Stimulated activated CD4-positive, alpha-beta T cell treated with anti-CD3 and anti-CD28 coated beads, TNF-alpha, amount 100 ng/mL, for 48 hours (primary cell): ENCODE measurements around the gene DBH.

Experiments
- DNase-seq, 3 donors: peaks; one replicate each; pipeline ENCODE4 v3.0.0-alpha.2; 2020; ENCODE audit warnings: low read depth in 3 of 3

Gene DBH

DNA sequence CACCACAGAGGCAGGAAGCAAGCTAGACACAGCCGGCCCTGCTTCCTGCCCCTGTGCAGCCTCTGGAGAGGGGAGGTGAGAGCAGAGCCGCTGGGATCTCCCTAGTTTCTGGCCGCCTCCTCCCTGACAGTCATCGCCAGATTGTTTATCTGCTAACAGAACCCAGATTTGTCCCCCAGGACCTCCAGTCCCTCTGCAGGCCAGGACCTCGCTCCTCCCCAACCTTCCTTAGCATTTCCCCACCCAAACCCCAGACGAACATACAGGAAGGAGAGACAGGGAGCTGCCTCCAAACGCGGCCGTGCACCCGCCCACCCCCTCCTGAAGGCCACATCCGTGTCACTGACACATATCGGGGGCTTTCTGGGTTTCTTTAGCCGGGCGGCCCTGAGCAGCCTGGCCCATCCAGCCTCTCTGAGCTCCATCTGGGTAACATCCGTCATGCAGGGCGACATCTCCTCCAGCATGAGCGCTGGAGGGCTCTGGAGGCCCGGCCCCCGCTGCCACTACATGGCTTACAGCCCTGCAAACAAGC, 47.5 kb downstream of the DBH start:
- peak in 2 of 3 donors; percentile 25 to 41 for DNase-seq

DNA sequence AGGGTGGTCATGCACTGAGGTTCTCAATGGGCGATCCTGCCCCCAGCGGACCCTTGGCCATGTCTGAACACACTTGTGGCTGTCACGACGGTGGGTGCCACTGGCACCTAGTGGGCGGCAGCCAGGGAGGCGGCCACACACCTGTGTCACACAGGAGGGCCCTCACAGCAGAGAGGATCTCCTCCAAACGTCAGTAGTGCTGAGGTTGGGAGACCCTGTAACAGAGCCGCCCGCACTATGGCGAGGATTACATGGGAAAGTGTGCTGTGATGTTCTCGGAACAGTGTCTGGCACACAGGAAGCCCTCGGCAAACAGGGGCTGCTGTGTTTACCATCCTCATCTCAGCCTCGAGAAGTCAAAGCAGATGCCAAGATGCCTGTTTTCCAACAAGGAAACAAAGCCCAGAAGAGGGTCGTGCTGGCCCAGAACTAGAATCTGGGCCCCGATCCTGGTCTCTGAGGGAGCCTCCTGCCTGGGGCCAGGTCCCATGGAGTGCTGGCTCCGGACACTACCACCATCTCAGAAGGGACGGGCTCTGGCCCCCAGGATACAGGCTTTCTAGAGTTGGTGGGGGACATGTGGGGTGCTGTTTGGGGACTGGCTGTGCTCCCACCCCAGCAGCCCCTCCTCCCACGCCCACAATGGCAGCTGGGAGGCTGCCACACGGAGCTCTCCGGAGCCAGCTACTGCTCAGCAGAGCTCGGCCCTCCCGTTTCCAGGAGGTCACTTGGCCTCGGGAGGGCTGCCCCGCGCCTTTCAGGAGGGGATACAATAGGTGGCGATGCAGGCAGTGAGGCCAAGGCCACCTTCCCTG, 48.2 kb downstream of the DBH start:
- DNase-seq: no peak

DNA sequence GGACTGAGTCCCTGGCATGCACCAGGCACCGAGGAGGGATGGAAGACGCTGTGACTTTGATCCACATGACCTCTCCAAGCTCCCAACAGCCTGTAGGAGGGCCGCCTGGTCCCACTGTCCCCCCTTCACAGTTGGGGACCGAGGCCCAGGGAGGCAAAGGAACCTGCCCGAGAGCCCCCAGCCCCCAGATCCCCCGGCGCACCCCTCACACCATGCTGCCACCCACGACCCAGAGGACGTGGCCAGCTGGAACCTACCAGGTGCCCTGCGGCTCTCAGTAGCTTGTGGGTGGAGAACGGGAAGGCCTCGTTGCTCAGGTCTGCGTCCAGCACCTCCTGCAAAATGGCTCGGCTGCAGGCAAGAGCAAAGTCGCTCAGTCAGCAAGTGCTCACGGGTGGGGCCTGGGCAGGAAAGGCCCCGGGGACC, 48.8 kb downstream of the DBH start:
- DNase-seq: no peak

DNA sequence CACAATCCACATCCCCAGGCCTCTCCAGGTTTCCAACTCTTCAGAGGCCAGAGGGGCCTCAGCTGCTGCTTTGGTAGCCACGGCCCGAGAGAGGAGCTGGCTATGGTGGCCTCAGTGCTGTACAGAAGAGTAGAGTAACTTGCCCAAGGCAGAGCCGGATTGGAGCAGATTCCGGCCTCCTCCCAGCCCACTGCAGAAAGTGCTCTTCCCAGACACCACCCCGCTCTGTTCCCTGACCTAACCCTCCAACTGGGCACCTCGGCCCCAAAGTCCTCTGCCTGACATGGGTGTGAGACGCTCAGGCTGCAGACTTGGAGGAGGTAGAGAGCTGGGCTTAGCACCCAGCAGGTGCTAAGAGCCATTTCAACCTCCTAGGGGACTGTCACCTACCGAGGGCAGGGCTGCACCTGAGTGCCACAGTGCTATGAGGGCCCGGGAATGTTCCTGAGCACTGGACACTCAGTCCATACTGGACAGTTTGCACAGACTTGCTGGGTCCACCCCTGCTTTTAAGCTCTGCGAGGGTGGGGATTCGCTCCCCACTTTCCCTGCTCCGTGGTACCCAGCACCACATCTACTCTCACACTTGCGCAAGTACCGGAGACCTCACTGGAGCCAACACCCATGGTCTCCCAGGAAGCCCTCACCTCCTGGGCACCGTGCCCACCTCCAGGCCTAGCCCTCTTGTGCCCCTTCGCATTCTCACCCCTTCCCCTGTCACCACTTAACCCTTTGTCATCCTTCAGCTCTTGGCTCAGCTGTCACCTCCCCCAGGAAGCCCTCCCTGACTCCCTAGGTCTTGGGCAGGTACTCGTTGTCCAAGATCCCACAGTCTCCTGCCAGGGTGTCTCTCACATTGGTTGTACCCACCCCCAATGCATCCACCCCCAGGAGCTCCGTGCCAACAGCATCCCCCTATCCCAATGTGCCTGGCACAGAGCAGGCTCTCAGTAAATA, 49.8 kb downstream of the DBH start:
- DNase-seq: no peak

DNA sequence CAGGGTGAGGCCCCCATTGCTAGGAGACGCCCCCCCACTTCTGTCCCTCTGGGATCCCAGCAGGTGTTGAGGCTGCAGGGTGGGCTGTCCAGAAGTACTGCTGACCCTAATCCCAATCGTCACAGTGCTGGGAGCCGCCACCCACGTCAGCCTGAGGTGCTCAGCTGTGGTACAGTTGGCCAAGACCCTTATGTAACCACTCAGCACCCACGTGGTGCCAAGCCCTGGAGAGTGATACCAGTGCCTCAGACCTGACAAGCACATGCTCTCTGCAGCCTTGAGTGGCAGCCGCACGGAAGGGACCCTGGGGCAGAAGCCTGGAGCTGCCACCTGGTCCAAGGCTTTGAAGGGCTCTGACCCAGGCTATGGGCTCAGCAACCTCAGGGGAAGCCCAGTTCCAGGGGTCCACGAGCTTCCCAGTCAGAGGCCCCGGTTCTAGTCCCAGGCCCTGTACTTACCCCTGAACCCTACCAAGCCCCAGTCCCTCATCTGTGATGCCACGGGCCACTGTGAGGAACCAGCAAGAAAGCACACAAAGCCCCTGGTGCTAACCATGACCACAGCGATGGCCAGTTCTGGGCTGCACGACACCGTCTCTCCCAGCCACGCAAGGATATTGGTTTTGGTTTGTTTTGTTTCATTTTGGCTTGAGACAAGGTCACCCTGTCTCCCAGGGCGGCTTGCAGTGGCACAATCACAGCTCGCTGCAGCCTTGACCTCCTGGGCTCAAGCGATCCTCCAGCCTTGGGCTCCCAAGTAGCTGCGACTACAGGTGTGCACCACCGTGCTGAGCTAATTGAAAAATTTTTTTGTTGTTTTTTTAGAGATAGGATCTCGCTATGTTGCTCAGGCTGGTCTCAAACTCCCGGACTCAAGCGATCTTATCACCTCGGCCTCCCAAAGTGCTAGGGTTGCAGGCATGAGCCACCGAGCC, 50.7 kb downstream of the DBH start:
- DNase-seq: no peak

DNA sequence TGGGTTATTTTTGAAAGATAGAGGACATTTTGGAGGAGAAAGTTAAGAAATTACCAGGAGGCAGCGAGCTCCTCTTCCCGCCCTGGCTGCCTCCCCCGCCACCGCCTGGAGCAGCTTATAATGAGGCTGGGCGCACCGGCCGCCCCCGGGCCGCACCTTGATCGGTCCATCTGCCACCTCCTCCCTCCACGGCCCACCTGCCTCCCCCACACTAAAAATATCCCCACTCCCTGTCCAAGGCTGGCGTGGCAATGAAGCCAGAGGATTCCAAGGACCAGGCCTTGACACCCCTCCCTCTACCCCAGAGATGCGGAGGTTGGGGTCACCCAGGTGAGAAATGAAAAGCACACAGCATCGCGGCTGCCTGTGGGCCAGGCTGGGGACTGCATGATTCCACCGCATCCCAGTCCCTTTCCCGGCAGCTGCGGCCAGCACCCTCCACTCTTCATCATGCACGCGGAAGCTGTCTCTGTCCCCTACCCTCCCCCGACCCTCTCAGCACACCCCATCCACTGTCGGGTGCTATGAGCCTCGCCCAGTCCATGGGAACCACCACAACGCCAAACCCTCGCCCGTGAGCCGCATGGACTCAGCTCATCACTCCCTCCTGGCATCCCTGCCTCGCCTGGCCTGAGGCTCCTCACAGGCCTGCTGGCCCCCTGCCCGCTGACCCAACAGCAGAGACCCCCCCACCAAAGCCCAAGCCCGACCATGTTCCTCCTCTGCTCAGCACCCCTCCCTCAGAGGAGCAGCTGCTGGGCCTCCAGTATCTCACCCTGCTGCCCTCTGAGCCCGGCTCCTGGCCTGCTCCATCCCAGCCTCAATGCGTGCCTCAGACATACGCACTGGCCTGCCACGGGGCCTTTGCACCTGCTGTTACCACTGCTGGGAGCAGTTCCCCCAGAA, 51.9 kb downstream of the DBH start:
- DNase-seq: no peak

GRCh38 chr9:133689151-133689763, 53.1 kb downstream of the DBH start:
- DNase-seq: no peak

- DNase-seq: no peak
Measured at GRCh38 chr9:133690081-133690561, 54.0 kb downstream of the DBH start.

DNA sequence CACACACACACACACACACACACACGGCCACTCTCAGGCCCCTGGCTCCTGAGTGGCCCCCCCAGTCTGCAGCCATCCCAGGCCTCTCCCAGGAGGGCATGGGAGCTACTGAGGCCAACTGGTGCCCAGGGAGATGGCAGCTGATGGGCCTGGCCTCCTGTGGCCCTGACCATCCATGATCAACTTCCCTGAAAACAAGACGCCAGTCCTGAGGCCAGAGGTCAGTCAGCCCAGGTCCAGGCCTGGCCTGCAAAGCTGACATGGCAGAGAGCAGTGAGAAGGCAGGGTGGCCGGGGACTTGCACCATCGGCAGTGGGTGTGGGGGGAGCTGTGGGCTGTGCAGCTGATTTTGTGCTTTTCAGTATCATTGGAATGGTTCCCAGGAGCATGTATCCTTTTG, 55.0 kb downstream of the DBH start:
- DNase-seq: no peak

DNA sequence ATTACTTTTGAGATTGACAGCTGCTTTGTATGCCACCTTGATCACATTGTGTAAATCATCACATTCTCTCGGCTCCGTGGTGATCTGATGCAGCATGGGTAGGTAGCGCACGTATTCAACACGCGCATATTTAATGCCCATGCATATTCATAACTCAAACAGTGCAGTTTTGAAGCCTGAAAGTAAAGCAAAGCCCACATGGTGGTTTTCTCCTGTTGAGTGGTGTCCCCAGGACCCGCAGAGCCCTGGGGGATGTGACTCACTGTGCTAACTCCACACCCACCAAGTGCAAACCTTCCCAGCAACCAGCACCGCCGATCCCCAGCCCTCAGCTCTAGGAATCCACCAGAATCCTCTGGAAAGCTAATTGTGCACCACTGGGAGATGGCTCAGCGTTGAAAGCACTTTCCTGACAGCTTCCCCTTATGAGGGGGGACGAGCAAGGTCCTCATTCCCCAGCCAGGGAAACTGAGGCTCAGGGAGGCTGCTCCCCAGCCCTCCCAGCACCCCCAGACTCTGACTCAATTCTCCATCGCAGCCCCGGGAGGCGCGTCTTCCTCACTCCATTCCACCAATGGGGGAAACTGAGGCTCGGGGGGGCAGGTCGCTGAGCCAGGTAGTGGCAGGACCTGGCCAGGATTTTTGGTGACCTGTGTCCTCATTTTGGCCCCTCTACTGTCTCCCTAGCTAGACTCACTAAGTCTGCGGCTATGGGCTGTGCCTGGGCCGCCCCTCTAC, 55.6 kb downstream of the DBH start:
- no peak for DNase-seq

DNA sequence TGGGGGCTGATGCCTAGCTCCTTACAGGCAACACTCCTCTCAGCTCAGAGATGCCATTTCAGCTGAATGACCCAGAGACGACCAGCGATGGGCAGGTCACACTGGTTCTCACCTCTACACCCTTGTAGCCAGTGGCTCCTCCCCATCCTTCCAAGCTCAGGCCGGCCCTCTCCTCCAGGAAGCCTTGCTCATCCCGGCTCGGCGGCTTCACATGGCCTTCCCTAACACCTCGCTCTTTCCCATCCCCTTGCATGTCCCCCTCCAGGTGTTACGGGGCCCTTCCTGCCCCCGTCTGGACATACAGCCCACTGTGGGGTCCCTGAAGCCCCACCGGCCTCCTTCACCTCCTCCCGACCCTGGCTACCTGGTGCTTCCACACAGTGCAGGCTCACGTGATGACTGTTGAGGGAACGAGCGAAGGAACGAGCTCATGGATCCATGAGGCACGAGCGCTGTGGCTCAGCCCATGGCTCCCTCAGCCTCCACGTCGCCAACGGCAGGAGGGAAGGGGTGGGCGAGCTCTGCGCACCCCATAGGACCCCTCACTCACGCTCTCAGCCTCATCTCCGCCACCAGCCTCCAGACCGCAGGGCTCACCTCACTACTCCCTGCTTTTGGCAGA, 56.3 kb downstream of the DBH start:
- DNase-seq: no peak

DNA sequence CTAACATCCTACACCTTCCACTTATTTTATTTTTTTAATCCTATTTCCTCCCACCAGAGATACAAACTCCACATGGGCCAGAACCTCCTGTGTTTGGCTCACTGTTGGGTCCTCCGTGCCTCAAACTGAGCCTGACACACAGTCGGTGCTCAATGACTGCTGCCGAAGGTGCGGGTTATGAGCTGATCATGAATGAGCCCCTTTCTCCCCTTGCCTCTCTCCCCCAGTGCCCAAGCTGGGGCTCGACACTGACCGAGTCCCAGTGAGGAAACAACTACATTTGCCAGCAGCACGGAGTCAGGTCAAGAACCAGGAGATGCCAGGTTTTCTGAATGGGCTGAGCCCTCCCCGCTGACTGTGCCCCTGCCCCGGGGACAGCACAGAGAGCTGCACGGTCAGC, 57.0 kb downstream of the DBH start:
- DNase-seq: no peak

DNA sequence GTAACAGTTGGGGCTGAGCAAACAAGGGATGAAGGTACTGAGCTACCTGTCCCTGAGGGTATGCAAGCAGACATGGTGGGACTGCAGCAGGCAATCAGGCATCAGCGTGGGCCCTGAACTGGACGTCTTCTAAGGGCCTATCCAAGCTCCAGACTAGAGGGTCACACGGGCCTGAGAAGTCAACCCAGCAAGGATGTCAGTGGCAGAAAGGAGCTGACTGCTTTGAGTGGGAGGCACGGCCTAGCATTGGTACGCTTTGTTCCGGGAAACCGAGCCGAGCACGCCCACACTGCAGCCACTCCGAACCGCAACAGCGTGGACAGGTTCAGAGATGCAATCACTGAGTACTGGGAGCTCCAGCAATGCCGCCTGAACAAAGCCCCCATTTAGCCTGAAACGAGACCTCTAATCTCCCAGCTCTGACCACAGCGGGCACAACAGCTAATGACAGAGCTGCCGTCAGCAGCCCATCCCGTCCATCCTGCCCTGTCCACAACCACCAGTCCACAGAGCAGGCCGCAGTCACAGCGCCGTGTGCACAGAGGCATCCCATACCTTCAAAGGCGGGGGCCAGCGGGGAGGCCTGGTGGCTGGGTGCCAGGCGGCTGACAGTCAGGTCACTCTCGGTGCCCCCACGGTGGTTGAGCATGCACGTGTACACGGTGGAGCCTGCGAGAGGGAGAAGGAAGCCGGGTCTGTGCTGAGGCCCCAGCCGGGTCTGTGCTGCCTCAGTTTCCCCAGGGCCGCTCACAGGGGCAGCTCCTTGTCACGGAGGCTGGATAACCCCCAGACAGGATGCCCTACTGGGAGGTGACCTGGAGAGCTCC, 57.8 kb downstream of the DBH start:
- no peak for DNase-seq

- DNase-seq: no peak
Measured at GRCh38 chr9:133694686-133695085, 58.5 kb downstream of the DBH start.

- no peak for DNase-seq
Measured at GRCh38 chr9:133696071-133696472, 59.9 kb downstream of the DBH start.

DNA sequence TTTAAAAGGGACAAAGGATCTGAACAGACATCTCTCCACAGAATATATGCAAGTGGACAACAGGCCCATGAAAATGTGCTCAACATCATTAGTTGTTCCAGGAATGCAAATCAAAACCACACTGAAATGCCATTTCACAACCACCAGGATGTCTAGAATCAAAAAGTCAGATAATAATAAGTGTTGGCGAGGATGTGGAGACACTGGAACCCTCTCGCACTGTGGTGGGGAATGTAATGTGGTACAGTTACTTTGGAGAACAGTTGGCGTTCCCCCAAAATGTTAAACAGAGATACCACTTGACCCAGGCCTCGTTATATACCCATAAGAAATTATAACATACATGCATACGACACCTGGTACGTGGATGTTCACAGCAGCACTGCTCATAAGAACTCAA, 63.4 kb downstream of the DBH start:
- DNase-seq: no peak

DNA sequence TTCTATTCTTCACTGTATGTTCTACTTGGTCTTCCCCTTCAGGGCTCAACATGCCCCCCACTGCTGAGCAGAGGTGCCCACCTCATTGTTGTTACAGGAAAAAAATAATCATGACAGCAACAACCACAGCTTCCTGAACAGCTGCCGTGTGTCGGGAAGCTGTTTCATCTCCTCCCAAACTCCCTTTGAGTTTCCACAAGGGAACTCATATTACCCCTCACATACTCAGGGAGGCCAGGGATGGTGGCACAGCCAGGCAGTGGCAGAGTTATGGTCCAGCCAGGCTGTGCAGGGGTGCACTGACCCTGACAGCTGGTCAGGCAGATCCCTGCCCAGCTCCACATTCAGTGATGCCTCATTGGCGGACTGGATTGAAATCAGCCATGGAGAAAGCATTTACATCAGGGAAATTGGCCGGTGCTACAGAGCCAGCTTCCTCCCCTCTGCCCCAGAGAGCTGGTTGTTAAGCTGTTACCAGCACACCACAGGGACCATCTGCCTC, 64.7 kb downstream of the DBH start:
- DNase-seq: no peak
